ENCODE data around the gene MS4A2.

GRCh38 chr11:60143768-60144167 is 55.3 kb downstream of the MS4A2 start:
- no peak for TF ChIP-seq GATA2 (IDR thresholded peaks at IDR 0.05; ENCODE audit: low read depth, low read length)
- TF ChIP-seq GATA3 (IDR thresholded peaks at IDR 0.05; ENCODE audit: low read depth, low read length), result no peak

Measured in SH-SY5Y (cell line).